NCI-H187 (cell line): ENCODE data around the gene LAPTM5.
A peak's percentile ranks its signal among the peaks of the same experiment; 100 is the strongest.

Source experiments
- DNase-seq, 2 experiments: peaks; one replicate each; lab custom pipeline; 2025; lab: John Stamatoyannopoulos, UW

The LAPTM5 gene

GRCh38 chr1:30714536-30715090 is 43.0 kb downstream of the LAPTM5 start:
- no peak for DNase-seq

GRCh38 chr1:30714025-30714424 is 43.5 kb downstream of the LAPTM5 start:
- no peak for DNase-seq

GRCh38 chr1:30713311-30713710 is 44.3 kb downstream of the LAPTM5 start:
- DNase-seq, result no peak

- no peak for DNase-seq
Measured at GRCh38 chr1:30712583-30712982, 45.0 kb downstream of the LAPTM5 start.

- DNase-seq, result no peak
Measured at GRCh38 chr1:30710407-30710806, 47.2 kb downstream of the LAPTM5 start.

DNA sequence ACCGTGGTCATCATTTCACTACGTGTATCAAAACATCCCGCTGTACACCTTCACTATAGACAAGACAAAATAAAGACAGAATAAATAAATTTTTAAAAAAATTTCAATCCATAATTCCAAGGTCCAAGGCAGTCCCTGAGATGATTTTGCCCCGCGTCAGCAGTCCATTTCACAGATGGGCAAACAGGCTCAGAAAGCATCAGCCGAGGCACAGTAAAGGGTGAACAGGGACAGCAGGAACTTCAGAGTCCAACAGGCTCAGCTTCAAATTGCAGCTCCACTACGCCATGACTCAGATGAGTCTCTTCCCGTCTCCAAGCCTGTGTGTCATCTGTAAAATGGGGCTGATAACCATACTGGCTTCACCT is 49.2 kb downstream of the LAPTM5 start:
- DNase-seq, result no peak

DNA sequence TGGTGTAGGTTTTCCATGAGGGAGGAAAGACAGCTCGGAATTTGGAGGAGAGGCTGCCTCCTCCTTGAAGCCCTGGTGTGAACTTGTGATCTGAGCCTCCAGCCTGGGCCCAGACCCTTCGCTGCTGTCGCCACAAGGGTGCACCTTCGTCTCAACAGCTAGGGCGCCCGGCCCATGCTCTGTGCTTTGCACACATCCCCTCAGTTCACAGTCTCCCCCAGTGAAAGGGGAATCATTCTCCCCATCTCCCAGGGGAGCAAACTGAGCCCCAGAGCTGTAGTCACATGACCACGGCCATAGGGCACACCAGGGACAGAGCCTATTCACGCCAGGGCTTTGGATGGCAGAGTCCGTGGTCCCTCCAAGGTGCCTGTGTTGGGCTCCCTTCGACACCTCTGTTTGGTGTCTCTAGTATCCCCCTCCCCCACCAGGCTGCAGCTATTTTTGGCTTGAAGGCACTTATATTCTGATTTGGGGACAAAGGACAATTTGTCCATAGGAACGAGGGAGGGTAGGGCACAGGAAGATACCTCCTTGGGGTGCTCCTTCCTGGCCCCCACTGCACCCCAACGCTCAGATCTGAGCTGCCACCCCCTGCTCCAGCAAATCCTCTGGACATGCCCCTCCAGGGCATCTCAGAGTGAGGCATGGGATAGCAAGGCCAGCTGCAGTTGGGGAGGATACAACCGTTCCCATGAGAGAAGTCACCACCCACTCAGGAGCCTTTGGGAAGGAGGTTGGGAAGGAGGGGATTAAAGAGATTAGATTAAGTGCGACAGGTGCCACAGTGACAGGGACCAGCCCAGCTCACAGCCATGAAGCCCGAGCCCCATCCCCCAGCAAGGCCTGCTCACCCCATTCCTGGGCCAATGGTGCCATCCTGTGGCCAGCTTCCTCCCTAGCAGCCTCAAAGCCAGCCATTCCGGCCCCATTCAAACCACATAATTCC is 49.9 kb downstream of the LAPTM5 start:
- peak; percentile 66 to 78 for DNase-seq

- DNase-seq, result peak; percentile 7 to 24
Measured at GRCh38 chr1:30706528-30706927, 51.0 kb downstream of the LAPTM5 start.

GRCh38 chr1:30705698-30706097 is 51.9 kb downstream of the LAPTM5 start:
- no peak for DNase-seq

GRCh38 chr1:30704765-30705509 is 52.6 kb downstream of the LAPTM5 start:
- DNase-seq, result no peak

GRCh38 chr1:30704271-30704670 is 53.3 kb downstream of the LAPTM5 start:
- DNase-seq, result no peak

DNA sequence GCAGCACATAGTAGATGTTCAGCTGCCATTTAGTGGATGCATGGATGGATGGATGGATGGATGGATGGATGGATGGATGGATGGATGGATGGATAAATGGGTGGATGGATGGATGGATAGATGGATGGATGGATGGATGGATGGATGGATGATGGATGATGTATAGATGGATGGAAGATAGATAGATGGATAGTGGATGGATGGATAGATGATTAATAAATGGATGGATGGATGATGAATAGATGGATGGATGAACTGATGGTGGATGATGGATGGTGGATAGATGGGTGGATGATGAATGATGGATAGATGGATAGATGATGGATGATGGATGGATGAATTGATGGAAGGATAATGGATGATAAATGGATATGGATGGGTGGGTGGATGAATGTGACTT is 54.8 kb downstream of the LAPTM5 start:
- no peak for DNase-seq

GRCh38 chr1:30701258-30701633 is 56.3 kb downstream of the LAPTM5 start:
- DNase-seq, result no peak

GRCh38 chr1:30700528-30701257 is 56.9 kb downstream of the LAPTM5 start:
- no peak for DNase-seq

GRCh38 chr1:30699762-30700161 is 57.8 kb downstream of the LAPTM5 start:
- no peak for DNase-seq

GRCh38 chr1:30698401-30698981 is 59.1 kb downstream of the LAPTM5 start:
- DNase-seq, result no peak

GRCh38 chr1:30697571-30698376 is 59.8 kb downstream of the LAPTM5 start:
- no peak for DNase-seq

DNA sequence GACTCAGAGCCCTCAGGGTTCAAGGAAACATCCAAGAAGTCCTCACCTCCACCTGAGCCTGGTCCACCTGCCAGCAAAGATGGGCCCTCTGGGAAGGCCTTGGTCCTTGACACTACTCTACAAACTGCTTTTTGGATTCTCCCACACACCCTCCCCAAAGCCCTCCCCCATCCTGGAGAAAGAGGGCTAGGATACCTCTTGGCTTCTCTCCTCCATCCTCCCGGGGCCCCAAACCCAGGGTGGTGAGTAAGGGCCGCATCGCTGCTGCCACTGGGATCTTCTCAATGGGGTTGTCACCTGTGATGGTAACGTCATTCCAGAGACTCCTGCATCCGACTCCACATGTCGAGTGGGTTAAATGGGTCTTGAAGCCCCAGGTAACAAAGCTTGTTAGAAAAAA is 60.7 kb downstream of the LAPTM5 start:
- no peak for DNase-seq

GRCh38 chr1:30695439-30695841 is 62.1 kb downstream of the LAPTM5 start:
- no peak for DNase-seq

- no peak for DNase-seq
Measured at GRCh38 chr1:30694280-30695175, 63.0 kb downstream of the LAPTM5 start.
